ENCODE measurements around the gene DNASE1L1.

DNASE1L1 gene

GRCh38 chrX:154380787-154381186 is 28.3 kb downstream of the DNASE1L1 start:
- FAIRE-seq, result no peak

- FAIRE-seq, result no peak
Observed at GRCh38 chrX:154380153-154380552, 28.9 kb downstream of the DNASE1L1 start.

GRCh38 chrX:154379569-154379951 is 29.5 kb downstream of the DNASE1L1 start:
- FAIRE-seq, result no peak

- peak; percentile 95 for FAIRE-seq
Observed at GRCh38 chrX:154378799-154379568, 30.1 kb downstream of the DNASE1L1 start, which contains the start of gene EMD. TSS of gene EMD (plus strand) at chrX:154379295. CDS start at chrX:154379485, 190 bp downstream.

GRCh38 chrX:154378059-154378798 is 30.8 kb downstream of the DNASE1L1 start:
- FAIRE-seq, result no peak

GRCh38 chrX:154376774-154377173 is 32.3 kb downstream of the DNASE1L1 start:
- FAIRE-seq, result no peak

GRCh38 chrX:154375156-154375504 is 33.9 kb downstream of the DNASE1L1 start:
- no peak for FAIRE-seq

GRCh38 chrX:154374313-154375155 is 34.5 kb downstream of the DNASE1L1 start, which contains the start of gene FLNA:
TSS of gene FLNA (minus strand) at chrX:154374634. CDS start at chrX:154371245, 3,389 bp downstream.
- FAIRE-seq, result no peak

- FAIRE-seq, result no peak
Observed at GRCh38 chrX:154373340-154374306, 35.4 kb downstream of the DNASE1L1 start.

- FAIRE-seq, result no peak
Observed at GRCh38 chrX:154372612-154373022, 36.4 kb downstream of the DNASE1L1 start.

GRCh38 chrX:154371789-154372300 is 37.2 kb downstream of the DNASE1L1 start:
- no peak for FAIRE-seq

- FAIRE-seq, result no peak
Observed at GRCh38 chrX:154371017-154371788, 37.9 kb downstream of the DNASE1L1 start.

- no peak for FAIRE-seq
Observed at GRCh38 chrX:154370300-154371016, 38.6 kb downstream of the DNASE1L1 start.

GRCh38 chrX:154369449-154370299 is 39.4 kb downstream of the DNASE1L1 start:
- no peak for FAIRE-seq

- no peak for FAIRE-seq
Observed at GRCh38 chrX:154368630-154369448, 40.2 kb downstream of the DNASE1L1 start.

GRCh38 chrX:154367474-154368308 is 41.4 kb downstream of the DNASE1L1 start:
- FAIRE-seq, result no peak

- FAIRE-seq, result no peak
Observed at GRCh38 chrX:154366666-154367055, 42.4 kb downstream of the DNASE1L1 start.

All from colon (tissue), 2 donors.